HG02884 (cell line): ENCODE results near the gene NSG2.
A peak's percentile ranks its signal among the peaks of the same experiment; 100 is the strongest.
"Not testable (repeated sequence)": the region's sequence is repeated elsewhere in the genome, so short reads cannot be mapped to it uniquely, and the experiment has no call there.

Experiments used
- ATAC-seq: cut with Tn5 transposase; IDR thresholded peaks from one replicate; pipeline ENCODE4 v1.9.1; 2021; ENCODE audit warnings: mild to moderate bottlenecking, moderate library complexity; ENCODE audit not compliant: unreplicated experiment

The NSG2 gene

GRCh38 chr5:174045470-174046025 lies at the start of gene NSG2:
Gene NSG2 (plus strand): TSS chr5:174045706. CDS start chr5:174046756, 1,050 bp downstream.
- ATAC-seq: peak; percentile 80

DNA sequence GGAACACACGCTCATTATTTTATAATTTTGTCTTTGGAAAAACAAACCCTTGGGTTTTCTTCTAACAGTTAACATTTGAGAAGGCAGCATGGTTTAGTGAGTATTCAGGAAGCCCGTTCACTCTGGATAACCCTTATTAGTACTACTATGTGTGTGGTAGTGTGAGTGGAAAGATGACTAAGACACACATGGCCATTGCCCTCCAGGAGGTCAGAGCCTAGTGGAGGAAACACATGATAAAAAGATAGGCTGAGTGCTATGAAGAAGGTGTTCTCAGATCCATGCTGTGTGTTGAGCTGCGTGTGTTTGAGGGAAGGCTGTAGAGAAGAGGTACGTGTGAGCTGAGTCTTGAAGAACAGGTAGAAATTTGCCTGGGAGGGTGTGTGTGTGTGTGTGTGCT lies 48.2 kb upstream of the NSG2 start:
- ATAC-seq: no peak

DNA sequence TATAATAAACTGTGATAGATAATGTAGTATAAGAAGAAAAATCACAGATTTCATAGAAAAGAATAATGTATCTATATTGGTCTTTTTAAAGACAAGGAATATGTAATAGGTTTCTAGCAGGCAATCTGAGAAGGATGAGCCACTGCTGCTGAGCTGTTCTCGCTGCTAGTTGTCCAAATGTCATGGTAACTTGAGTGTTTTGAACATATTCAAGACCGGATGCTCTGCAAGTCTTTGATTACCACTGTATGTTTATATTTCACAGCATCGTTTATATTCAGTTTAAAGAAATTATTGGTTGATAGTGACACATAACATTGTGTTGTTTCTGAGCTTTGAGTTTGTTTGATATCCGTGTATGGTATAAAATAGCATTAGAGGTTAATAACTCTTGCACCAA lies 47.0 kb upstream of the NSG2 start:
- ATAC-seq: no peak

DNA sequence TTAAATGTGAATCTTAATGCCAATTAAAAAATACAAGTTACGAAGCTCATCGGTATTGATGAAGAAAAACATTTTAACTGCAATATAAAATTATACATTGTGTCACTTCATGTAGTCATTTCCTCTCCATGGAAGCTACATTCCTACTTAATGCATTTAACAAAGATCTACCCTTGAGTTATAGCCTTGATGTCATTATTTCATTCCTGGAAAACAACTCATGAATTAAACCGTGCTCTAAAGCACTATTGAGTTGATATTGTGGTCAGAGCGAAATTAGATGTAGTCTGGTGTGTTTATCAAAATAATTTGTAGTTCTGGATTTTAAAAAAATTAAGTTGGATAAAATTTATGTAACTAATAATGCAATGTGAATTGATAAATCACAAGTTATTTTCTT lies 45.4 kb upstream of the NSG2 start:
- ATAC-seq: no peak

DNA sequence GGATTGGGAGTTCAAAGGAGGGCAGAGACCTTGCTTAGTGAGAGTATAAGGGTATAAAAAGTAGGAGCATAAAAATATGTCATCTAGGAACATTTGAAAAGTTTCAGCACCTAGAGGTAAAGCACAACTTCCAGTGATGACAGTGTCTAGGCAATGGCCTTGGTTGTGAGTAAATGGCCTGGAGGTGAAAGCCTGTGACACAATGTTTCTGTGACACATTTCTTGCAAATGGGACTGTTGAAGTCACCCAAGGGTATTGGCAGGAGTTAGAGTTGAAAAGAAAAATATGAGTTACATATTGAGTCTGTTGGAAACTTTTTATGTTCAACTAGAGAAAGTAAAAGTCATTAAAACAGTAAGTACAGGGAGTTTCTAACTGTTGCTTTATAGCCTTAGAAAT lies 41.7 kb upstream of the NSG2 start:
- ATAC-seq: no peak

DNA sequence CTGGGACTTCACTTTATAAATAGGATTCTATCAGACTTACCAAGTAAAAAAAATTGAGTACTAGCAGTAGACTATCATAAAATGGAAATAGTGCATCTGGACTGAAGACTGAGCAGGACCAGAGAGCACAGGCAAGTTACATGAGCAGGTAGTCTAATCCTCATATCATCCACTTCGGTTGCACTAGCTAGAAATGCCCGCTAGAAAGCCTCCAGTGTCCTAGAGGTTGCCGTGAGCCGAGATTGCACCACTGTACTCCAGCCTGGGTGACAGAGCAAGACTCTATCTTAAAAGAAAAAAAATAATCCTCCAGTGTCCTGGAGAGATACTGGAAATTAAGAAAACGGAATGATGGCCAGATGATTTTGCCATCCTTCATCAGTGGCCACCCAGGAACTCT lies 36.6 kb upstream of the NSG2 start:
- ATAC-seq: no peak

DNA sequence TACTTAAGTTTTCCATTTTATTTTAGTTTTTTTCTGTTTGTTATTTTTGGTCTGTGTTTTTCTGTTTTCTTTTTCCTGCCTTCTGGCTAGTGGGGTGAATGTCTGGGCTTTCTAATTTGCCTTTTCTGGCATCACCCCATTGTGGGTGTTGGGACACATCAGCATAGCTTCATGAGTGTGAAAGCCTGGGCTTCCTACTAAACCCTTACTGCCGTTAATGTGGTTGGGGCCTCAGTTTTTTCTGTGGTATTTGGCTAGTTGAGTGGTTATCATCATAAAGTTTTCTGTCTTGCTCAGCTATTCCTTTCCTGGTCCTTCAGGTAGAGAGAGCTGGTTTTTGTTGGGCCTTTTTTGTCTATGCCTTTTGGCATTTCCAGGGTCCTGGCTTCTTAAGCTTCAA lies 35.1 kb upstream of the NSG2 start:
- ATAC-seq: no peak

DNA sequence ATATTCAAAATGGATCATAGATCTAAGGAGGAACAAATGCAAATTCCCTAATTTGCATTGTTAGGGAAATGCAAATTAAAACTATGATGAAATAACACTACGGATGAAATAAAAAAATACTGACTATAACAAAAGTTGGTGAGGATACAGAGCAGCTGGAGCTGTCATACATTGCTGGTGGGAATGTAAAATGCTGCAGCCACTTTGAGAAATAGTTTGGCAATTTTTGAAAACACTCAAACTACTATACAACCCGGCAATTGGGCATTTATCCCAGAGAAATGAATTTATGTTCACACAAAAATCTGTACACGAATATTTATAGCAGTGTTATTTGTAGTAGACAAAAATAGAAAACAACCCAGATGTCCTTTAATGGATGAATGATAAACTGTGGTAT lies 34.1 kb upstream of the NSG2 start:
- no peak for ATAC-seq

DNA sequence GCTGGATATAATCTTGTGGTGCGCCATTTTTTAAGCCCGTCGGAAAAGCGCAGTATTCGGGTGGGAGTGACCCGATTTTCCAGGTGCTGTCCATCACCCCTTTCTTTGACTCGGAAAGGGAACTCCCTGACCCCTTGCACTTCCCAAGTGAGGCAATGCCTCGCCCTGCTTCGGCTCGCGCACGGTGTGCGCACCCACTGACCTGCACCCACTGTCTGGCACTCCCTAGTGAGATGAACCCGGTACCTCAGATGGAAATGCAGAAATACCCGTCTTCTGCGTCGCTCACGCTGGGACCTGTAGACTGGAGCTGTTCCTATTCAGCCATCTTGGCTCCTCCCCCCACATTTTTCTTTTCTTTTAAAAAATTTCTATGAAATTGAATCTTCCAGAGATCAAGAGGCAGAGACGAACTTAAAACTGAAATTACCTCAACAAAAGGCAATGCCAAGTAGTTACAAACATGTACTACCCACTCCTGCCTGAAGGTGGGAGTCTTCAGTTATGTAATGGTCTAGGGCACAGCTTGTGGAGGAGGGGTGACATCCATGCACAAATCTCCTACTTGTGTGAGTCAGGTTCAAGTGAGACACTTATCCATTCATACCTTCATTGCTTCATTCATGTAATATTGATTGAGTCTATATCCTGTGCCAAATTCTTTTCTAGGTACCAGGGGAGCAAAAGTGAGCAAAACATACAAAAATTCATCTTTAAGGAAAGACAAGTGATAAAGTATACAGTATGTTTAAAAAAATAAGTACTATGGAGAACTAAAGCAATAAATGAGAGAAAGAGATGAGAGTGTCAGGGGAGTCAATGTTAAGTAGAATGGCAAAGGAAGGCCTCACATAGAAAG lies 25.2 kb upstream of the NSG2 start:
- ATAC-seq: not testable (repeated sequence)

DNA sequence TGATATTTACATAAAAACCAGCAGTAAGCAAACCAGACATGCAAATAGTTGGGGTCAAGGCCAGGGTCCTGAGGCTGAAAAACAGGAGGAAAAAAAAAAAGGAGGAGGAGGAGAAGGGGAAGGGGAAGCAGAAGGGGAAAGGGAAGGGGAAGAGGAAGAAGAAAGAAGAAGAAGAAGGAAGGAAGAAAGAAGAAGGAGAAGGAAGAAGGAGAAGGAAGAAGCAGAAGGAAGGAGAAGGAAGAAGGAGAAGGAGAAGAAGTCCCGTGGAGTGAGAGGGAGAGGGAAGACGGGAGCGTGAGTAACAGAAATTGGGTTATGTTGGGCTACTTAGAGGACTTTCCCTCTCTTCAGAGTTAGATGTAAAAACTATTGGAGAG lies 24.6 kb upstream of the NSG2 start:
- no peak for ATAC-seq

DNA sequence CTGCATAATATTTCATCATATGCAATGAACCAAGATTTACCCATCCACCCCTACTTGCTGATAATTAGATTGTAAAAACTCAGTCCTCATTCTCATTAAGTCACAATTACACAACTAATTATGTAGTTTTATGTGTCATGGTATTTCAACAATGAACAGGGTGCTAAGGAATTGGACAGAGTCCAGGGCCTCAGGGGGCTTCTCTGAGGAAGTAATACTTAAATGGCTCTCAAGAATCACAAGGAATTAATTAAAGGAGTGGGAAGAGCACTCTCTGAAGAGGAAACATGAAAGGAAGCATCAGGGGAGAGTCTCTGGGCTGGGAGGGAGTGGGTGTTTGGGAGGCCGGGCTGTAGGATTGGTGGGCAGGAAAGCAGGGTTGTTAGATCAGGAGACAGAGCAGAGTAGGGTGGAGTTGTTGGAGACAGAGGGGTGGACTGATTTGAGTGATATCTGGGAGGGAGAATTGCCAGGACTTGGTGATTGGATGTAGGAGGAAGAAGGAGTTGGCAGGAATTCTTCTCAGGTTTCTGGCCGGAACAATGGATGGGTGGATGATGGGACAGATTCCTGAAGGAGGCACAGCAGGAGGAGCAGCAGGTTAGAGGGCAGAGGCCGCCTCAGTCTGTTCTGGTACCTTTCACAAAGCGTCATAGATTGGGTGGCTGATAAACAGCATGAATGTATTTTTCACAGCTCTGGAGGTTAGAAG lies 23.0 kb upstream of the NSG2 start:
- no peak for ATAC-seq

GRCh38 chr5:174030286-174030685 lies 15.2 kb upstream of the NSG2 start:
- no peak for ATAC-seq

GRCh38 chr5:174044466-174045254 lies 846 bp upstream of the NSG2 start:
- no peak for ATAC-seq

GRCh38 chr5:174046558-174046957 lies 1.1 kb downstream of the NSG2 start:
- ATAC-seq: no peak

GRCh38 chr5:174047472-174048099 lies 2.1 kb downstream of the NSG2 start:
- no peak for ATAC-seq

DNA sequence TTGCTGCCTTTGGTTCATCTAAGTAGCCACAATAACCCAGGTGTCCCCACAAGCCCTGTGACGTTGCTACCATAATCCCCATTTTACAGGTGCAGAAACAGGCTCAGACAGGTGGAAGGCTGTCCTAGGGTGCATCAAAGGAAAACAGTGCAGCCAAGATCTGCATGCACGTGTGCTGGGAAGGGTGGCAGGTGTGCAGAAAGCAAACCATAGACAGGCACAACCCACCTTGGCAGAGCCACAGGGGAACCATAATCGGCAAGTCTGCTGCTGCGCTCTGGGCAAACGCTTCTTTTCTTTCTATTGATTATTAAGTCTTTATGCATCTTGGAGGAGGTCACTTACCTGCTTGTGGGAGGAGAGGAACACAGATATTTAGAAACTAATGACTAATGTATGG lies 7.1 kb downstream of the NSG2 start:
- no peak for ATAC-seq

- no peak for ATAC-seq
These were observed 8.4 kb downstream of the NSG2 start for GRCh38 chr5:174053905-174054304.

- no peak for ATAC-seq
These were observed 10.8 kb downstream of the NSG2 start for GRCh38 chr5:174056064-174056847.

DNA sequence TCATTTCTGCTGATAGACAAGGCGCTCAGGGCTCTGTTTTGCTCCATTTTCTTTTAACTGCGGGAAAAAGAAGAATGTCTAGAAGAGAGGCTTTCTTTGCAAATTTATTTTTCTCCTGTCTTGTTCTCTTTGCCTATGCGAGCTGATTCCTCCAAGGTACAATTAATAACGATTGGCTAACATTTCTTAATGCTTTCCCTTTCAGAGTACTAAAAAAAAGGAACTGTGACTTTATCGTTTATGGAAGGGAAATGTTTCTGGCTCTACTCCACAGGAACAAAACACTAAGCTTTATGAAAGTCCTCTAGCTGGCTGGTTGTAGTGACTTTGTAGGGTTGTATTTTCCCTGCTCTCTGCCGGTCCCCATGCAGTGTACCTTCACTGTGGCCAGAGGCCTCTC lies 11.7 kb downstream of the NSG2 start:
- no peak for ATAC-seq
